T-helper 9 cell (primary cell): ENCODE data around the gene ZNF556.
A peak's percentile ranks its signal among the peaks of the same experiment; 100 is the strongest.

Source experiments
- DNase-seq: peaks from one replicate; pipeline ENCODE4 v3.0.0-alpha.2; 2020
- total RNA-seq, 2 donors: gene quantifications; one replicate each; lab custom pipeline; 2026; lab: John Stamatoyannopoulos, UW

ZNF556 gene
- total RNA-seq = 0 reads per million in 2 donors

- DNase-seq = no peak
Measured at GRCh38 chr19:2867025-2867991, at the start of gene ZNF556. Gene ZNF556, plus strand, starts transcription at chr19:2867335. Its CDS starts 87 bp downstream, at chr19:2867422.

DNA sequence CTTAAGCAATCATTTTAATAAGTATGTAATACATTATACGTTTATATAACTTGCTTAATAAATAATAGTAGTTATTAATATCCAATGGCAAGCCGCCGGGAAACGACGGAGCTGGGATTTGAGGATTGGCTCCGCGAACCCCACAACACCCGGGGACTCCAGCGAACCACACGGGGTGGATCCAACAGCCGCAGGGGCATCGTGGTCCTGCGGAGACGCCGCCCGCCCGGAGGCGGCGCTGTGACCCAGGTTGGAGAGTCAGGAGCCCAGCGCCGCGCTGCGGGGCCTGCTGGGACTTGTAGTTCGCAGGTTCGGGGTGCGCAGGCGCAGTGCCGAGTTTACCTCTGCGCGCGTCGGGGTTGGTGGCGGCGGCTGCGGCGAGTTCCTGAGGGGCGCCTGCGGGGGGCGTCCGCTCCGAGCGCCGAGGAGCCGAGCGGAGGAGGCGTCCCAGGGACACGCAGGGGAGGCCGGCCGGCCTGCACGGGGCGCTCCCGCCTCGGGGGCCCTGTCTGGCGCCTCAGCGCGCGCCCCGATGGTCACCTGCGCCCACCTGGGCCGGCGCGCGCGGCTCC, 47.5 kb upstream of the ZNF556 start, which contains the start of gene ZNF554:
TSS of gene ZNF554 (plus strand) at position 329 of the 572 bp plus-strand sequence. CDS start at position 533, 204 bp downstream.
- peak; percentile 99 for DNase-seq

GRCh38 chr19:2820112-2820702, 46.9 kb upstream of the ZNF556 start:
- no peak for DNase-seq

GRCh38 chr19:2822846-2823245, 44.3 kb upstream of the ZNF556 start:
- DNase-seq = no peak

GRCh38 chr19:2823646-2824045, 43.5 kb upstream of the ZNF556 start:
- DNase-seq = no peak

GRCh38 chr19:2824129-2824528, 43.0 kb upstream of the ZNF556 start:
- DNase-seq = no peak

DNA sequence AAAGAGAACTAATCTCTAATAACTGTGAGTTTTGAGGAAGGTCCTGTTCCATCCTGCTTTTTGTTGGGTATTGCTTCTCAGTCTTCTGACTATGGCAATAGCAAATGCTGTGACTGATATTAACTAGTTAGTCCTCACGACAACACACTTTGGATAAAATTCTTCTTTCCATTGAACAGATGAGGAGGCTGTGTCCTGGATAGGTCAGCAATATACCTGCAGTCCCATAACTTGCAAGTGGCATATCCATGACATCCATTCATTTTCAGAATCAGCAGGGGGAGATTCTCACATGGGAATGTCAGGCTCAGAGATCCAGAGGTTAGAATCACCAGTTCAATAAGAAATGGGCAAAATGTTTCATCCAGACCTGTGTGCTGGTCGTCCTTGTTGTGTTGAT, 40.1 kb upstream of the ZNF556 start:
- DNase-seq = no peak

GRCh38 chr19:2827840-2828489, 39.2 kb upstream of the ZNF556 start:
- no peak for DNase-seq

DNA sequence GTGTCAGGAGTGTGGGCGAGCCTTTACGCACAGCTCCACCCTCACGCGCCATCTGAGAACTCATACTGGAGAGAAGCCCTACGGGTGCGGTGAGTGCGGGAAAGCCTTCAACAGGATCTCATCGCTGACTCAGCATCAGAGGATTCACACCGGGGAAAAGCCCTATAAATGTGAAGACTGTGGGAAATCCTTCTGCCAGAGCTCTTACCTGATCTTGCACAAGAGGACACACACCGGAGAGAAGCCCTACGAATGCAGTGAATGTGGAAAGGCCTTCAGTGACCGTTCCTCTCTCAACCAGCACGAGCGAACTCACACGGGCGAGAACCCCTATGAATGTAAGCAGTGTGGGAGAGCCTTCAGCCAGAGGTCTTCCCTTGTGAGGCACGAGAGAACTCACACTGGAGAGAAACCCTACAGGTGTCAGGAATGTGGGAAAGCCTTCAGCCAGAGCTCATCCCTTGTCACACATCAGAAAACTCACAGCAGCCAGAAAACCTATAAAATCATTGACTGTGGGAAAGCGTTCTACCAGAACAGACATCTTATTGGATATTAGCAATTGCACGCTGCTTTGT, 32.8 kb upstream of the ZNF556 start:
- no peak for DNase-seq

- DNase-seq = no peak
Measured at GRCh38 chr19:2837430-2837829, 29.7 kb upstream of the ZNF556 start.

DNA sequence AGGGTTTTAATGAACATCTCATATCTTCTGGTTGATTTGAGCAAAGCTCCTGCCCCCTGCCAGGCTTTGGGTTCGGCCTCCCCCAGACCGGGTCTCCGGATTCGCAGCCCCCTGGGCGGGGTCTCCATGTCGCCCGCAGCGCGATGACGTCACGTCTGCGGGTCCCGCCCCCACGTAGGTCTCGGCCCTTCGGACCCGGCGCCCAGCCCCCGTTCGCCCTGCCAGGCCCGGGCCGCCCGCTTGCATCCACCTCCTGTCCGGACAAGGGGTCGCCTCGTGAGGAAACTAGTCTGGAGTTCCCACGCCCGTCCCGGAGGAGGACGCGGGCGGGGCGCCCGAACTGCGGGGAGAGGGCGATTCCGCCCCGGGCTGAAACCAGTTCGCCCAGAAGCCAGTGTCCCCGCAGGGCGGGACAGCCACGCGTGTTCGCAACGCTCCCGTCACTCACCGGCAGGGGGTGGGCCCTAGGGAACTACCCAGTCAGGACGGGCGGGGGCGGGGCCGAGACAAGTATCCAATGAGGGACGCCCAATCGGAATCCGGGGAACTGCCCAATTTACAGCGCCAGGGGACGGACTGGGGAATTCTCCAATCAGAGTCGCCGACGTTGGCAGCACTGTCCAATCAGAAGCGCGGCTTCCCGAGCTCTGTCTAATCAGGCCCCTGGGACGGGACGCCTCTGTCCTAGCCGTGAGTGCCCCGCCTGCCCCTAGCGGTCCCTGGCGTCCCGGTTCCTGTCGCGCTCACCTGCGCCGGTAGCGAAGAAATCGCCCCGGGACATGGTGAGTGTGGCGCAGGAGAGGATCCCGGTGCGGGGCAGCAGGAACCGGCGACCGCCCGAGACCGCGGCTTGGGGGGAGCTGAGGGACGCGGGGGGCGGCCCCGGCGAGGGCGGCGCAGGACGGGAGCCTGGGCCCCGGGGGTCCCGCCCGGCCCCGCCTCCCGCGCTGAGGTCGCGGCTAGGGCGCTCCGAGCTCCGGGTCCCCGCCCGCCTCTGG, 26.0 kb upstream of the ZNF556 start, which contains the start of gene ZNF555:
TSS of gene ZNF555 (plus strand) at position 682 of the 998 bp plus-strand sequence. CDS start at position 780, 98 bp downstream.
- peak; percentile 98 for DNase-seq

DNA sequence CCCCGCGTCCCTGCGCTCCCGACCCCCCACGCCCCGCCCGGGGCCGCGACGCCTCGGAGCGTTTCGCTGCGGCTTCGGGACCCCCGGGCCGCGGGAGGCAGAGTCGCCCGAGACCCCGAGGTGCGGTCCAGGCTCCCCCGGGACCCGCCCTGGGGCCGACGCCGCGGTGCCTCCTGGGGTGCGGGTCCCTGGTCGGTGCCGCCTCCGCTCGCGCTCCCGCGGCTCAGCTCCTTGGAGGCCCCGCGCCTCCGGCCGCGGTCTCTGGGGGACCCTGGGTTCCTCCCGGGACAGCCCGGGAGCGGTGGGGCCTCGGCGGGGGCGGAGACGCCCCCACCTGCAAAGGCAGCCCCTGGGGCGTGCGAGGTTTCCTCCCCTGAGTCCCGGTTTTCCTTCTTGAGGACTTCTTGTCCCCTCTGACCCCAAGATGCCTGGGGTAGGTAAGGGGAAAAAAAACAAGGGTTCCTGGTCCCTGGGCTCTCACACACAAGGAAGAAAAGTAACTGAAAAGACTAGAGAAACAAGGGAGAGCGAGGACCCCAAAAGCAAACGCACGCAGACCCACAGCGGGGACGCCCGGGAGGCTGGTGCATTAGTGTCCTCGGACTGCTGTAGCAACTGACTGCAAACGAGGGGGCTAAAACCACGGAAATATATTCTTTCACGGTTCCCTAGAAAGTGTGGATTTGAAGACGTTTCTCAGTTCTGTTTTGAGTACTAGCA, 25.1 kb upstream of the ZNF556 start:
- no peak for DNase-seq

- DNase-seq = no peak
Measured at GRCh38 chr19:2845107-2845506, 22.0 kb upstream of the ZNF556 start.

DNA sequence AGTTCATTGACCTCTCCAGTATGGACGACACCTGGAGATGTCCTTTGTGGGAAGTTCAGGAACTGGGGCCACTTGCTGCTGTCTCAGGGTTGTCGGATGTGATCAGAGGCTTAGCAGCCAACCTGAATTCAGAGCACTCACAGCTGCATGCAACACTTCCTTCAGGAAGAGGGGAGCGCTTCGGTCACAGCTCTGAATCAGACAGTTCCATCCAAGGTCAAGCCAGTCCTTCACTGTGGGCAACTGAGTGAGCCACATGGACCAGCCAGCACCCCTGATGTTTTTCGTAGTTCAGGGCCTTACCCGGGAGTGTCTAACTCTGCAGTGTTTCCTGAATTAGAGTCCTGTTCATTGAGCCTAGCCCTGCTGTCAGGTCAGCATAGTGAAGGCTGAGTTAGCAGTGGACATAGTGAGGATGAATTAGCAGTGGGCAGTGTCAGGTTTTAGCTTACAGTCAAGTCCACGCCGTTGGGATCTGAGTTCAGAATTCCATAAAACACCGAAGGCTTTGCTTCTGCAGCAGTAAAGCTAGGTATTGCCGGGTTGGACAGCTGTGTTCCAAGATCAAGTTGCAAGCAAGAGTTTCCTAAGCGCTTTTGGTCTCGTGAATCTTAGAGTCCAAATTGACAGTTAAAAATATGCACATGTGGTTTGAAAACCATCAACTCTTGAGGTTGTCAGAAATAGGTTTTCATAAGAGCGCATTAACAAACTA, 20.8 kb upstream of the ZNF556 start:
- DNase-seq = no peak

GRCh38 chr19:2847507-2847906, 19.6 kb upstream of the ZNF556 start:
- DNase-seq = no peak

DNA sequence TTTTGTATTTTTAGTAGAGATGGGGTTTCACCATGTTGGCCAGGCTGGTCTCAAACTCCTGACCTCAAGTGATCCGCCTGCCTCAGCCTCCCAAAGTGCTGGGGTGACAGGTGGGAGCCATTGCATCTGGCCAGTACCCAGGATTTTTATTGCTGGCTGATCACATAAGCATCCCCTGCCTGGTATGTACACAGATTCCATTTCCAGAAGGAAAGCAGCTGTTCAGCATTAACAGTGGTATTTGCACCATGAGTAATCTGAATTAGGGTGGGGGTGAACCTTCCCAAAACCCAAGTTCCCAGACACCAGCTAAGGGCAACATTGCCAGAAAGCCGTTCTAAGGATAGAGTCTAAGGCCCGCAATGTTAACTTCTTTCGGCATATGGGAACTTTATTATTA, 18.5 kb upstream of the ZNF556 start:
- DNase-seq = no peak

- DNase-seq = no peak
Measured at GRCh38 chr19:2850256-2850925, 16.7 kb upstream of the ZNF556 start.

- DNase-seq = no peak
Measured at GRCh38 chr19:2852598-2852997, 14.5 kb upstream of the ZNF556 start.

GRCh38 chr19:2853015-2853606, 14.0 kb upstream of the ZNF556 start:
- DNase-seq = no peak
